HG02943 (cell line): ENCODE data around the gene GRIK3.
"Not testable (repeated sequence)": the region's sequence is repeated elsewhere in the genome, so short reads cannot be mapped to it uniquely, and the experiment has no call there.

ENCODE experiments used
- ATAC-seq: cut with Tn5 transposase; IDR thresholded peaks from one replicate; pipeline ENCODE4 v1.9.1; 2021; ENCODE audit warnings: mild to moderate bottlenecking, low read depth, moderate library complexity; ENCODE audit not compliant: unreplicated experiment

The GRIK3 gene

DNA sequence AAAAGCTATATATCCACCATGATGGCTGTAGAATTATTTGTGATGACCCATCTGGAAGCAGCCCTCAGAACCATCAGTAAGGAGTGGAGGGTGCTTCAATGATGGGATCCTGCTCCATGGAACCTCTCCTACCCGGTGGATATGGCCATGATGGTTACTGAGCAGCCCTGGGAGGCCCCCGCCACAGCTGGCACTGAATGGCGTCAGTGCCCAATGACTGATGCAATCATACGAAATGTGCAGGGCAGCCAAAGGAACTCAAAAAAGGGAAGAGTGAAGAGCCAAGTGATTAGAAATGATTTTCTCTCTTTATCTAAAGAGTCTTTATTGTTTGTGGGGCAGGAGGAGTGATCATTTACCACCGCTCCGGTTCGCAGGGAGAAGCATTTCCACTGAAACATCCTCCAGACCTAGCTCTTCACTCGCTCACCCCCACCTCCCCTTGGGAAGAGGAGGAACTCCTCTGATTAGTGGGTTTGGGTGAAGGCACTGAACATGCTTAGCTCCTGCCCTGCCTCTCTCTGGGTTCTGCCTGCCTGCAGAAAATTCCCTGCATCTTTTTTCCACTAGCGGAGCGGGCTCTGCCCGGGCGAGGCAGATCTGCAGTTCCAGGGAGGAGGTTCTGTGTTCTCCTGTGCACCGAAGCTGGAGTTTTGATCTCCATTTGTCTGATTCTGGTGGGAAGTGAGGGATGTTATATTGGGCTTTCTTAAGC lies 260.3 kb downstream of the GRIK3 start:
- no peak for ATAC-seq

DNA sequence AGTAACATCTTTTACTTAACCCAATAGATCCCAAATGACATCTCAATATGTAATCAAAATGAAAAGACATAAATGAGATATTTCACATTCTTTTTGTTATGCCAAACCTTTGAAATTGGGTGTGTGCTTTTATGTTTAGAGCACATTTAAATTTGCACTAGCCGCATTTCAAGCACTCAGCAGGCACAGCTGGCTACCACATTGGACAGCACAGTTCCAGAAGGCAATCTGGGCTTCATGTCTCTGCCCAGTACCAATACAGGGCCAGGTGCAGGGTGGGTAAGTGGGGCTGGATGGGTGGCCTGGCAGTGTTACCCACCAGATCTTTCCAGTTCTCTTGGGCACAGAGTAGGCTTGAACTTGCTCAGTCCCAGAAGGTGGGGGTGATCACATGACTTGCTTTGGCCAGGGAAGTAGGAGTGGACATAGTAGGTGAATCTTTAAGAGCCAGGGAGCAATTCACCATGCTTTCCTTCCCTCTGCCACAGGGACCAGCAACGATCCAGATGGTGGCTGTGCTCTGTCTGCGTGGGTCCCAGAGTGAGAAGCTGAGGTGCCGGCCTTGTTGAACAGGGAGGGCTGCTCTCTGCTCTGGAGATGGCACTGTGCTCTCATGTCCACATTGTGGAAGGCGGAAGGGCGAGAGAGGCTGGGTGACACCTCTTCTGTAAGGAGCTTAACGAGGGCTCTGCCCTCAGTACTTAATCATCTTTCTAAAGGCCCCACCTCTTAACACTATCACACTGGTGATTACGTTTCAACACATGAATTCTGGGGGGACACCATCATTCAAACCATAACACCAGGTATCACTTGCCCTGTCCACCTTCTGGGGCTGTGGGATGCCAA lies 261.4 kb downstream of the GRIK3 start:
- no peak for ATAC-seq

DNA sequence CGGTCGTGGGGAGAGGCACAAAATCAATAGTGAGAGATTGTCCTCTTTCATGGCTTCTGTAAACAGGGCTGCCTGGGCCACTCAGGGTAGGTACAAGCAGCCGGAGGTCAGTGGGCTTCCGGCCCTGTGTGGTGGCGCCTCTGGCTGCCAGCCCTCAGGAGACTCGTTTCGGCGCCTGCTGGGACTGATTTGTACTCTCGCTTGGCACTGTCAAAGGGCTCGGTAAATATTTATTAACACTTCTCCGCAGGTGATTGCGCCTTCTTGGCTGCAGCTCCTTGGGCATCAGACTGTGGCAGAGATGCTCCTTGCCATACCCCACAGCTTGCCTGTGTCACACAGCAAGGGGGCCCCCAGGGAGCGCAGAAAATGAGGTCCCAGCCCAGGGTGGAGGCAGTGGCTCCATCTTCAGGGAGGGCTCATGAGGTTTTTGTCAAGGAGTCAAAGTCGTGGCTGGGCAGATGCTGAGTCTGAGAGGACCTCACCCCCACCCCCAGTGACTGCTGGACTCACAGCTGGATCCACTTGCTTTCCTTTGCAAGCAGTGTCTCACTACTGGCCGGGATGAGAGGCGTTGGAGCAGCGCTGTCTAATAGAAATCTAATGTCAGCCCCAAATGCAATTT lies 262.5 kb downstream of the GRIK3 start:
- ATAC-seq: no peak

DNA sequence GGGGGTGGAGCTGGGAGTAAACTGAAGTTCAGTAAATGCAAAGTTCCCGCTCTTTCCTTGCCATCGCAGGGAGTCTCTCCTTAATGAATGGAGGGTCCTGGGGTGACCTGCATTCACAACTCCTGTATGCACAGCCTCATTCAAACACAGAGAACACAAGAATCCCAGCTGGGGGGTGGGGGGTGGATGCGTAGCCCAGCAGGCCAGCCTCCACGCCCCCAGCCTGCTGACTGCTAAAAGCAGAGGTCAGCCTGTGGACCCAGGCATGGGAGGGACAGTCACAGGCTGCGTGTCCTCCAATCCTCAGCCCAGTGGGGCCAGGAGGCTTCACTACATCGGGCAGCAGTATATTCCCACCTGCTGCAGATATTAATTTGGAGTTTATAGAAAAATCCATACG lies 263.1 kb downstream of the GRIK3 start:
- ATAC-seq: no peak

DNA sequence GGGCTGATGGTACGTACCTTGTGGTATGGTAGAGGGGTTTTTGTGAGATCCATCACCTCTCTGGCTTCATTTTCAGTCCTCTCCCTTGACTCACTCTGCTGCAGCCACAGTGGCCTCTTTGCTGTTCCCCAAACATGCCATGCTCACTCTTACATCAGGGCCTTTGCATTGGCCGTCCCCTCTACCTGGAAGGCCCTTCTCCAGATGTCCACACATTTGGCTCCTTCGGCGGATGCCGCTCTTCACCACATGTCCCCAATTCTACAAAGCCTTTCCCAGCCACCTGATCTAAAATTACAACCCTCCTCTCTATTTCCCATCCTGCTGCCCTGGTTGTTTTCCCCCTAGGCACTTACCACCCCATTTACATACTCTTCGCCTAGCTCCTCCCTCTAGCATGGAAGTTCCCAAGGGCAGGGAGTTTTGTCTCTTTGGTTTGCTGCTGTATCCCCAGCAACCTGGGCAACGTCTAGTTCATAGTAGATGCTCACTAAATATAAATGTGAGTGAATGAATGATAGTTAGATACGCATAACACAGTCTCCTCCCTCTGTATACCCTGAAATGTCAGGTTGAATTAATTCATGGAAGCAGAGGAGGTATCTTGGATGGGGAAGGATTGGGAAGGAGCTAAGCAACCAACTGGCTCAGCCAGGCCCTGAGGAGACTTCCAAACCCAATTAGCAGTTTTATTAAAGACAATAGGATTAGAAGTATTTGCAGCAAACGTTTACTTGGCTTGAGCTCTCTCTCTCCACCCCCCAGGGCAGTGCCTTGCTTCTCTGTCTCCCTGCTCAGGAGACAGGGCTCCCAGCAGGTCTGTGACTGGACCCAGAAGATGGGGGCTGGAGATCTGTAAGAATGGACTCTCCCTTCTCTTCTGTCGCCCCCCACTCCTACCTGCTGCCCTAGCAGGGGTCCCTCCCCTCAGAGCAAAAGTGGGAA lies 264.2 kb downstream of the GRIK3 start:
- ATAC-seq: no peak

DNA sequence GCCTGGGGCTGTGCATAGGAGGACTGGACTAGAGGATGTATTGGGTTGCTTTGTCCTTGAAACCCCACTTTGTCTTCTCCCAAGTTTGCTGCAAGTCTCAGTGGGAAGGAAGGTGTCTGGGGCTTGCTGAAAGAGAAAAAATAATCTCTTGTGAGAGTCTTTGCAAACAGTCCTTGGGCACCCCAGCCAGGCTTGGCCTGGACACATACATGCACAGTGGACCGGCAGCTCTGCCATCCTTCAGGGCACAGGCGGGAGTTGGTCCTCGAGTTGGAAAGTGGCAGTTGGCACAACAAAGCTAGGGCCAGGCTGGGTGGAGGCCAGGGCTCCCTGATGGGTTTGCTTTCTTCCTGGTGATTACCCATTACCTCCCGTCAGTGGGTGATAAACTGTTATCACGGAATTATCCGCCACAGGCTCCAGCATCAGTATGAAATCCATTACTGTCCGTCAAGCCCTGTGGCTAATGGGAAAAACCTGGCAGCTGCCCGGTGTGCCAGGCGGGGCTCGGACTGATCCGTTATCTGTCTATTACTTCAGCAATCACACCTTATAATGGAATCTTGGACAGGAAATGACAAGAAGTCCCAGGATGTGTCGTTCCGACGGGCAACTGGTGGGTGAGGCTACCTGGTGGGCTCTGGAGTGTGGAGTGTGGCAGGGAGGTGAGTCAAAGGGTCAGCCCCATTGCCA lies 265.7 kb downstream of the GRIK3 start:
- no peak for ATAC-seq

DNA sequence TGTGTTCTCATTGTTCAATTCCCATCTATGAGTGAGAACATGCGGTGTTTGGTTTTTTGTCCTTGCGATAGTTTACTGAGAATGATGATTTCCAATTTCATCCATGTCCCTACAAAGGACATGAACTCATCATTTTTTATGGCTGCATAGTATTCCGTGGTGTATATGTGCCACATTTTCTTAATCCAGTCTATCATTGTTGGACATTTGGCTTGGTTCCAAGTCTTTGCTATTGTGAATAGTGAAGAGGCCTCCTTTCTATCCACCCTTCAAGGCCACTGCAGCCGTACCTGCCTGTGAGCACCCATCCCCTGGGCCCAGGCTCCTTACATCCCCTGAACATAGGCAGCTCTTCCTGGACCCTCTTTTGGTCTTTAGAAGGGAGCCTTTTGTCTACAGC lies 266.9 kb downstream of the GRIK3 start:
- not testable (repeated sequence) for ATAC-seq

DNA sequence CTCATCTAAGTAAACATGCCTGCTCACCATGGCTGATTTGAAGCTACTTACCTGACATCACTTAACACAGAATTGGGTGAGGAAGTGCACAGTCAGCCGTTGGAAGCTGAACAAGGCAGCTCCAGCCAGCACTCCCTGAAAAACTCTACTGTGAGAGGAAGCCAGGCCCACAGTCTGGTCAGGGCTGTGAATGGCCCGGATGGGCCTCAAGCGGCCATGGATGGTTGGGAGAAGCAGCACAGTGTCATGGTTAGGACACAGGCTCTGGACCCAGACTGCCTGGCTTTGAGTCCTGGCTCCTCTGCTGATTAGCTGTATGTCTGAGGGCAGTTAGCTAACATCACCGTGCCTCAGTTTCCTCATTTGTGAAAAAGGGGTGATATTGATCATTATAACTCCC lies 267.8 kb downstream of the GRIK3 start:
- no peak for ATAC-seq

DNA sequence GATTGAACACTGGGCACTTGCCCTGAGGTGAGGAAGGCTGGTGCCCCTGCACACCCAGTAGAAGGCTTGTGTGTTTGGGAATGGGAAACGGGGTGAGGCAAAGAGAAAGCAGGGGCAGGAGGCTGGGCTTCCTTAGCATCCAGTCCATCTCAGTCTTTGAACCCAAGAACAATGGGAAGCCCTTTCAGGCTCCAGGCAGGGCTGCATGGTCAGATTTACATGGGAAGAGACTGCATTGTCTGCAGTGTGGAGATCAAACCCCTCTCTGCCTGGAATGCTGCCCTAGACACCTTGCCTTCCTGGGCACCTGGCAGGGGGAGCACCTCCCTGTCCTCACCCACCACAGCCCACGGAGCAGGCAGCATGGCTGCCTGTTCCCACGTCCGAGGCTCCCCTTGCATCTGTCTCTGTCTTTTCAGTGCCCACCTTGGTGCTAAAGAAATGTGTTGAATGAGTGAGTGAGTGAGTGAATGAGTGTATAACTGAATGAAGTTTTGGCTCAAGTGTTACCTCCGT lies 268.5 kb downstream of the GRIK3 start:
- ATAC-seq: no peak

DNA sequence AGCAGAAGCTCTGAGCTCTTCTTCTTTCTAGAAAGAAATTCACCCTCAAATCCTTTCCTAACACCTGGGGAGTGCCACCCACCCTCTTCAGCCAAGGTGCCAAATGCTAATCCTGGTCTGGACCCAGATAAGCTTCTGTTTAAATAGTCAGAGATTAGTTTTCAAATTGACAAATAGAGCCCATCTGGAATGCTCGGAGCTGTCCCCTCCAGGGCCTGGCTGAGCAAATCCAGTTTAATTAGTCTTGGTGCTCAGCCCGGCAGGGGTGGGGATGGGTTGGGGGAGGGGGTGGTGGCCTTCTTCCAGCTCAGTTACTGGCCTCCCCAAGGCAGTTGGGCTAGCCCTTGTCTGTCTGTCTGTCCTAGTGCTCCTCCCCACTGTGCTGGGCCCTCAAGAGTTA lies 269.5 kb downstream of the GRIK3 start:
- no peak for ATAC-seq

DNA sequence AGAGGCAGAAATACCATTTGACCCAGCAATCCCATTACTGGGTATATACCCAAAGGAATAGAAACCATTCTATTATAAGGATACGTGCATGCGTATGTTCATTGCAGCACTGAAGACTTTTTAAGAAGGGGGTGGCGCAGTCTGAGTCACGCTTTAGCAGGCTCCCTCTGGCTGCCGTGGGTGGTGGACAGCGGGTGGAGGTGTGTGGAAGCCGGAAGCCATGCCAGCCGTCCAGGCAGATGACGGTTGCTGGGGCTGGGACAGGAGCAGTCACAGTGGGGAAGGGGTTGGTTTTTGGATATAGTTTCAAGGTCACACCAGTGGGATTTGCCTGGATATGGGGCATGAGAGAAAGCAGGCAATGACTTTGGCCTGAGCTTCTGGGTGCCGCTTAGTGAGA lies 270.5 kb downstream of the GRIK3 start:
- no peak for ATAC-seq

DNA sequence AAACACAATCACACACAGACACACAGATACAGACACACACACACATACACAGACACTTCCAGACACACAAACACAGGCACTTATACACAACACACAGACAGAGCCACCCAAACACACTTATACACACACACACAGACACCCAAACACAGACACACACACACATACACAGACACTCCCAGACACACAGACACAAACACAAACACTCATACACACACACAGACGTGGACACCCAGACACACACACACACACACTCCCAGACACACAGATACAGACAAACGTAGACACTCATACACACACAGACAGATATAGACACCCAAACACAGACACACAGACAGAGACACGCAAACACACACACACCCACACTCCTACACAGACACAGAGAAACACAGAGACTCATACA lies 272.1 kb downstream of the GRIK3 start:
- no peak for ATAC-seq

DNA sequence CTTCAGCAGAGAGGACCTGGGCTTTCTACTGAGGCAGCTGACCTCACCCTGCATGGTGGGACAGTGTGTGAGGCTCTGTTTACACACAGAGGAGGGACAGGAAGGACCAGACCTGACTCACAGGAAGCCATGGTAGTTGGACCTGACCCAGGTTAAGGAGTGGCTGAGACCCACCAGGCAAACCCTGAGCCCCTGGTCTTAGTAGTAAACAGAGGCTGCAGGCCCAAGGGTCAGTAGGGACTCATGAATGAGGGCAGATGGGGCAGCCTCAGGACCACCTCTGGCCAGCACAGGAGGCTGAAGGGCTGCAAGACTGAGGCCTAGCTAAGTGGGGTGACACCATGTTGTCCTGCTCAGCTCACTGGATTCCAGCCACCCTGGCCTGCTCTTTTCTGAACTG lies 273.2 kb downstream of the GRIK3 start:
- no peak for ATAC-seq

DNA sequence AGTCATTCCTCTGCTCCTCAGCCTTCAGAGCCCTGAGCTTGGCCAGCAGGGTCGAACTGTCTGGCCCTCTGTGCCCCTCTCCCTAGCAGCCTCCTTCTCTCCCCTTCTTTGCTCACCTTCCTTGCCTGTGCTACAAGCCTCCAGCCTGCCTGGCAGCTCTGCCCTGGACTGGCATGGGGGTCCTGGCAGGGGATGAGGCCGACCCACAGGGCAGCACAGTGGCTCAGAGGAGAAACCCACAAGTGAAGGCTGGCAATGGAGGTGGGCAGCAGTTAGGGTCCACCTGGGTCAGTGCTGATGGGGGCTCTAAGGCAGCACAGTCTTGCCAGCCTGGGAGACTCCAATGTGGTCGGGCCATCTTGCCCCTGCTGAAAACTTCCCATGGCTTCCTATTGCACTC lies 274.2 kb downstream of the GRIK3 start:
- ATAC-seq: no peak

DNA sequence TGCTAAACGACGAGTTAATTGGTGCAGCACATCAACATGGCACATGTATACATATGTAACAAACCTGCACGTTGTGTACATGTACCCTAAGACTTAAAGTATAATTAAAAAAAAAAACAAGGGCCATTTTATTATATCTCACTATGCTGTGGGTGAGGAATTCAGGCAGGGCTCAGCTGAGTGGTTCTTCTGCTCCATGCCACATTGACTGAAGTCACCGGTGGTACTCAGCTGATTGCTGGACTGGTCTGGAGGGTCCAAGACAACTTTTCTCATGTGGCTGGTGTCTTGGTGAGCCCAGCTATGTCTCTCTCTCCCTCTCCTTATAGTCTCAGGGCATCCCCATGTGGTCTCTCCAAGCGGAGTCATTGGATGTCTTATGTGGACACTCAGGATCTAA lies 275.0 kb downstream of the GRIK3 start:
- ATAC-seq: no peak

DNA sequence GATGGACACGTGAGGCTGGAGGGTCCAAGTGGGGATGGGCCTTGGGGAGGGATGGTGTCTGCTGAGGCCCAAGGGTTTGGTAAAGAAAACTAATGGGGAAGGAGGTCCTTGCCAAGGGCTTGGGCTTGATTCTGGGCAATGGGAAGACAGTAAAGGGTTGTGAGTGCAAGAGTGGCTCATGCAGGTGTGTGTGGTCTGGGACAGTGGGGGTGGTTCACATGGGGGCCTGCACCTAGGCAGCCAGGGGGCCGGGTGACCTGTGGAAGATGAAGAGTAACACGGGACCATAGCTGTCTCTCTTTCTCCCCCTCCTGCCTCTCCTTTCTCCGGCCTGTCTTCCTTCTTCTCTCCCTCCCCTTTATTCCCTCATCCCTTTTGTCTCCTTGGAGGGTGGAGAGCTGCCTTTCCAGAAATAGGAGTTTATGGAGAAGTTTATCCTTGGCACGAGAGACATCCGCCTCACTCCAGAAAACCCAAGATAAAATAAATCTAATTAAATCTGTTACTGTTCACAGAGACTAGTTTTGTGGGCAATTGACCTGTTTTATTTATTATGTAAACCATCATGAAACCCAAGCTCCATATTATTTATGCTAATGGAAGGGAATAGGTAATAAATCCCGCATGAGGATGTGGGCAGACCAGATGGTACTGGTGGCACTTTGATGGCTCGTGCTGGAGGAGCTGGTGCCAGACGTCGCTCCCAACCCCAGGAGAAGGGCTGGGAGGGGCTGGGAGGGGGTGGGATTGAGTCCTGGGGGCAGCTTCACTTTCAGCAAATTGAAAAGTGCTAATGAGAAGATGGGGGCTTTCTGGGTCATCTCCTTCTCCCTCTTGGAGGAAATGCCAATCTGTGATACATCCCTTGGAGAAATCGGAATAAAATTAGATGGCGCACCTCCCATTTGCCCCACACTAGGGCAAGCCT lies 278.7 kb downstream of the GRIK3 start:
- no peak for ATAC-seq

DNA sequence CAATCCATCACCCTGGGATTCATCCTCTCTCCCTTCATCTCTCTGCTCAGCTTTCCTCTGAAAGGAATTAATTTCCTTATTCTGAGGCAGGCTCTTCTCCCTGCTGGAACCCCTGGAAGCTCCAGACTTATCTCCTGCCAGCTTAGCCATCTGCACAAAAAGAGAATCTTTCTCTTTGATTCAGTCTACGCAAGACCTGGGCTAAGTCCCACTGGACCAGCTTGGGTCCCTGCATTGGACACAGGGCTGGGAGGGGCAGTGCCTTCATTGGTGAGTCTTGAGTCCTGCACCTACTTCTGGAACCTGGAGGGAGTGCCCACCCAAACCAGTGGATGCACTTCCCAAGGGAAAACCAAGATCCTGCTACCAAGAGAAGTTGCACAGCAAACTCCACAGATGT lies 279.9 kb downstream of the GRIK3 start:
- ATAC-seq: no peak

DNA sequence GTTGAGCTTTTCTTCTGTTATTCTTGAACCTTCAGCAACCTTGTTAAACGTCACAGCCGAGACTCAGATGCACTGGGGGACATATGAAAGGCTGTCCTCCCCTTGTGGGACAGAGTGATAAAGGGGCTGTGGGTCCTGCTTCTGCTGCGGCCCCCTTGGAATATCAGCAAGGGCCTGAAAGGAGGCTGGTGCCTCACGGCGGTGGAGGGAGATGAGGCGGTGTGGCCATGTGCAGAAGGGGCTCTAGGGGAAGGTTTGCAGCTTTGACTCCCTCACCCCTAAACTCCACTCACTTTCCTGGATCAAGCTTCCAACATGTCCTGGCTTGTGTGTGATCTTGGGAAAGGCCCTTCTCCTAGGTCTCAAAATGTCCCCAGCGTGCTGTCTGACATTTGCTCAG lies 280.9 kb downstream of the GRIK3 start:
- no peak for ATAC-seq

DNA sequence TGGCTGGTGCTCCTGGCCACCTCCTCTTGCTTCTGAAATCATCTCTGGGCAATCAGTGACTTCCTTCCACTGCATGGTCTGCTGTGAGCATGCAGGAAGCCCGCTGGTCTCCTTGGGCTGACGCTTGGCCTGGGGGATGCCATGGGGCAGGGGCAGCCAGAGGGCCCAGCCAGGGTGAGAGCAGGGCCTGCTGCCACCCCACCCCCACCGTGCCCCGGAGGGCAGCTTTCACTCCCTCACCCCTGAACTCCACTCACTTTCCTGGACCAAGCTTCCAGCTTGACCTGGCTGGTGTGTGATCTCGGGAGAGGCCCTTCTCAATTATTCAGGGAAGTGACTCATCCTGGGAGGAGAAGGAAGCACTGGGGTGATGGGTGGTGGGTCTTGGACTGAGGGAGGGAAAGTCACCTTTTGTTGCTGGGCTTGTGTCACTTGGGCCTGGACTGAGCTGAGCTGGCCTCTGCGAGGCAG lies 281.4 kb downstream of the GRIK3 start:
- ATAC-seq: no peak
